T-helper 9 cell (primary cell): ENCODE data around the gene CELA2A.
"Not testable (repeated sequence)": the region's sequence is repeated elsewhere in the genome, so short reads cannot be mapped to it uniquely, and the experiment has no call there.

Source experiments
- DNase-seq: peaks from one replicate; pipeline ENCODE4 v3.0.0-alpha.2; 2020

The CELA2A gene

GRCh38 chr1:15445390-15446122 is 11.0 kb upstream of the CELA2A start:
- DNase-seq = no peak

DNA sequence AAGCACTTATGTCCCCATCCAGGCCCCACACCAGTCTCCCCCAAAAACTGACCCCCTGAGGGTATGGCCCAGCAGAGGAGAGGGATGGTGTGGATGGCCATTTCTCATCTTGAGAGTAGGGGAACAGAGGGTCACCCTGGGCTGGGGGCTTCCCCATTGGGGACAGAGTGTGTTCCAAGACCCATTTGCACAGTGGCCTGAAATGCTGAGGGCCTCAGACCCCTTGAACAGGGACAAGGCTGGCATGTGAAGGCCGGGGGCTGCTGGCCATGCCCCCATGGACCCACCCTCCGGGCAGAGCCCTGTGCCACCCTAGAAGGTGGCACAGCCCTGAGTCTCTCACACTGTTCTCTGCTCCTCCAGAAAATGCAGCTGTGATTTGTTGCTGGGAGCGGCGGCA is 10.3 kb upstream of the CELA2A start:
- DNase-seq = no peak

GRCh38 chr1:15448877-15449462 is 7.6 kb upstream of the CELA2A start:
- DNase-seq = no peak

- no peak for DNase-seq
Observed at GRCh38 chr1:15449567-15449966, 7.0 kb upstream of the CELA2A start.

GRCh38 chr1:15451014-15451722 is 5.4 kb upstream of the CELA2A start:
- no peak for DNase-seq

DNA sequence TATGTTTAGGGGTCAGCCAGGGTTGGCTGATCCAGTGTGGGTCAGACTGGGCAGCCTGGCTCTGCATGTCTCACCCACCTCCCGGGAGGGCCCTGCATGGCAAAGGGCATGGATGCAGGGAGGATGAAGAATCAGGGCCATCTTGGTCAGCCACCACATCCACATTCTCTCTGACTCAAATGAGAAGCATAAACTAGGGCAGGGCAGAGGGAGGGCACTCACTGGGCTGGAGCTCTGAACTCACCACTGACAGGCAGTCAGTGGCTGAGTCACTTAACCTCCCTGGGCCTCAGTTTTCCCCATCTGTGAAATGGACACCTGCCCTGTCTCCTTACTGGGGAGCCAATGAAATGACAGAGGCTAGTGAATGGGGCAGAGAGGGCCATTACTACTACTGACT is 4.3 kb upstream of the CELA2A start:
- DNase-seq = no peak

GRCh38 chr1:15452866-15453571 is 3.5 kb upstream of the CELA2A start:
- DNase-seq = no peak

GRCh38 chr1:15453734-15454133 is 2.8 kb upstream of the CELA2A start:
- DNase-seq = no peak

- no peak for DNase-seq
Observed at GRCh38 chr1:15454256-15454655, 2.3 kb upstream of the CELA2A start.

- no peak for DNase-seq
Observed at GRCh38 chr1:15455522-15455921, 1.0 kb upstream of the CELA2A start.

- no peak for DNase-seq
Observed at GRCh38 chr1:15457585-15457984, 1.1 kb downstream of the CELA2A start.

GRCh38 chr1:15458388-15458787 is 1.9 kb downstream of the CELA2A start:
- DNase-seq = not testable (repeated sequence)

DNA sequence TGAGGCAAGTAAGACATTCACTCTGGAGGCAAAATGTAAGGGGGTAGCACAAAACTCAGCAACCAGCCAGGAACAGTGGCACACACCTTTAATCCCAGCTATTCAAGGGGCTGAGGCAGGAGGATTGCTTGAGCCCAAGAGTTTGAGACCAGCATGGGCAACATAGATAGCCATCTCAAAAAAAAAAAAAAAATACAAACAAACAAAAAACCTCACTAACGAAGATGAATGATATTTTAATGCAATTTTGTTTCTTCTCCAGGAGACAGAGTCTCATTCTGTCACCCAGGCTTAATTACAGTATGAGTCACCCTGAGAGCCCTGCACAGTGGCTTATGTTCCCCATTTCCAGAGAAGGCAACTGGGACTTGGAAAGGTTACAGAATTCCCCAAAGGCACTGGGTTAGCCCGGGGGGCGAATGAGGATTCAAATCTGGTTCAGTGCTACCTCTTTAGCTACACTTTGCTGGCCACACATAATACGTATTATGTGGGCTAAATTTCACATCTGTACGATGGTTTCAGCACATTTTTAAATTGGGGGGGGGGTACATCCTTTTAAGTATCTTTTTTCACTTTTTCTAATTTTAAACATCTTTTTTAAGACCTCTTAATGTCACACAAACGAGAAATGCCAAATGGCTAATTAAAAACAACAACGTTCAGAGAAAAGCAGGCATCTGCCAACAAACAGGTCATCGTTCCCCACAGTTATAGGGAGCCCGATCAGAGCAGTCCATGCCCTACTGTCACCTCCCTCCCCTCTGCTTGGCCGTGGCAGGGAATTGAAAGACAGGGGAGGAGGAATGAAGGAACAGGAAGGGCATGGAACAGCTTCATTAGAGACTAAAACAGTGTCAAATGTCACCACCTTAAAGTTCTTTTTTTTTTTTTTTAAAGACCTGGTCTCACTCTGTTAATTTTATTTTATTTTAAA is 3.5 kb downstream of the CELA2A start:
- DNase-seq = no peak

GRCh38 chr1:15460708-15461095 is 4.2 kb downstream of the CELA2A start:
- DNase-seq = no peak

GRCh38 chr1:15463064-15463800 is 6.7 kb downstream of the CELA2A start:
- DNase-seq = not testable (repeated sequence)

DNA sequence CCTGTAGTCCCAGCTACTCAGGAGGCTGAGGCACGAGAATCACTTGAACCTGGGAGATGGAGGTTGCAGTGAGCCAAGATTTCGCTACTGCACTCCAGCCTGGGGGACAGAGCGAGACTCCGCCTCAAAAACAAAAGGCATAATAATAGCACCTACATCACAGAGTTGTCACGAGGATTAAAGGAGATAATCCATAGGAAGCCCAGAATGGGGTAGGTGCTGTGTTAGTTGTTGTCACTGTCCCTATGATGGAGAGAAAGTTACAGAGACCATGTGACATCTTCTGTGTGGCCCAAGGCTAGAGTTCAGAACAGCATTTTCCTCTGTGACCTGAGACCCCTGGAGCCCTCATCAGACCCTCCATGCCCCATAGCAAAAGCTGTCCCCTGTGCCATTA is 7.4 kb downstream of the CELA2A start:
- not testable (repeated sequence) for DNase-seq

GRCh38 chr1:15465674-15466073 is 9.1 kb downstream of the CELA2A start:
- no peak for DNase-seq

DNA sequence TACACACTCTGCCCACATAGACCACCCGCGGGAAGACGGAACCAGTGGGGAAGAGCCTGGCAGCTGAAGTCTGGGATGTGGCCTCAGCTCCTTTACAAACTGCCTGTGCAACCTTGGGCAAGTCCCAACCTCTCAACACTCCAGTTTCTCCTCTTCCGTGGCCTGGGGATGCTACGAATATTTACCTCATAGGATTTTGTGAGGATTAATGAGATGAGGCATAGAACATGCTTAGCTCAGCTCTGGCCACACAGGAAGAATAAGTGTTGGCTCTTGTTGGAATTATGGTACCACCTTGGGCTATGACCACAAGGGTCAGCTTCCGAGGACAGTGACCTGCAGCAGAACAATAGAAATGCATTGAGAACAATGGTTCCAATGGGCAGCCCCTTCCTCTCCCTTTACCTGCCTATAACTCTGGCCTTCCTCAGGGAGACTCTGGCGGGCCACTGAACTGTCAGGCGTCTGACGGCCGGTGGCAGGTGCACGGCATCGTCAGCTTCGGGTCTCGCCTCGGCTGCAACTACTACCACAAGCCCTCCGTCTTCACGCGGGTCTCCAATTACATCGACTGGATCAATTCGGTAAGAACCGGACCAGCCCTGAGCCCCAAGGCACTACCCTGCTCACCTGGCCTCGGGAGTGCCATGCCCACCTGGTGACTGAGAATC is 10.6 kb downstream of the CELA2A start:
- not testable (repeated sequence) for DNase-seq

- no peak for DNase-seq
Observed at GRCh38 chr1:15468145-15468544, 11.6 kb downstream of the CELA2A start.

GRCh38 chr1:15469361-15469760 is 12.8 kb downstream of the CELA2A start:
- DNase-seq = no peak
